Measurements from ENCODE around the gene CITED4.

The CITED4 gene

DNA sequence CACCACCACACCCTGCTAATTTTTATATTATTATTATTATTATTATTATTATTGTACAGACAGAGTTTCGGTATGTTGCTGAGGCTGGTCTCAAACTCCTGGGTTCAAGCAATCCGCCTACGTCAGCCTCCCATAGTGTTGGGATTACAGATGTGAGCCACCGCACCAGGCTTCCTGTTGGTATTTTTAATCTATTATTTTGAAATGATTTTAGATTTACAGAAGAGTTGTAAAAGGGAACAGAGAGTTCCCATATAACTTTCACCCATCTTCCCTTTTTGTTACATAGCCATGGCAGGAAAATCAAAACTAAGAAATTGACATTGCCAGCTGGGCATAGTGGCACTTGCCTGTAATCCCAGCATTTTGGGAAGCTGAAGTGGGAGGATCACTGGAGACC lies 42.9 kb upstream of the CITED4 start:
- H3K4me3 ChIP-seq (ENCODE audit: low read depth, low read length) = no peak overlapping the region
- TF ChIP-seq, protein P1, sequence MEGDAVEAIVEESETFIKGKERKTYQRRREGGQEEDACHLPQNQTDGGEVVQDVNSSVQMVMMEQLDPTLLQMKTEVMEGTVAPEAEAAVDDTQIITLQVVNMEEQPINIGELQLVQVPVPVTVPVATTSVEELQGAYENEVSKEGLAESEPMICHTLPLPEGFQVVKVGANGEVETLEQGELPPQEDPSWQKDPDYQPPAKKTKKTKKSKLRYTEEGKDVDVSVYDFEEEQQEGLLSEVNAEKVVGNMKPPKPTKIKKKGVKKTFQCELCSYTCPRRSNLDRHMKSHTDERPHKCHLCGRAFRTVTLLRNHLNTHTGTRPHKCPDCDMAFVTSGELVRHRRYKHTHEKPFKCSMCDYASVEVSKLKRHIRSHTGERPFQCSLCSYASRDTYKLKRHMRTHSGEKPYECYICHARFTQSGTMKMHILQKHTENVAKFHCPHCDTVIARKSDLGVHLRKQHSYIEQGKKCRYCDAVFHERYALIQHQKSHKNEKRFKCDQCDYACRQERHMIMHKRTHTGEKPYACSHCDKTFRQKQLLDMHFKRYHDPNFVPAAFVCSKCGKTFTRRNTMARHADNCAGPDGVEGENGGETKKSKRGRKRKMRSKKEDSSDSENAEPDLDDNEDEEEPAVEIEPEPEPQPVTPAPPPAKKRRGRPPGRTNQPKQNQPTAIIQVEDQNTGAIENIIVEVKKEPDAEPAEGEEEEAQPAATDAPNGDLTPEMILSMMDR (IDR thresholded peaks at IDR 0.05; ENCODE audit: low read depth, low read length) = no peak
- DNase-seq (ENCODE audit: low read depth, low spot score) = no peak
- in situ Hi-C loops (cut with HindIII; ENCODE audit: low sequenced_read_pairs) = no loop called here

DNA sequence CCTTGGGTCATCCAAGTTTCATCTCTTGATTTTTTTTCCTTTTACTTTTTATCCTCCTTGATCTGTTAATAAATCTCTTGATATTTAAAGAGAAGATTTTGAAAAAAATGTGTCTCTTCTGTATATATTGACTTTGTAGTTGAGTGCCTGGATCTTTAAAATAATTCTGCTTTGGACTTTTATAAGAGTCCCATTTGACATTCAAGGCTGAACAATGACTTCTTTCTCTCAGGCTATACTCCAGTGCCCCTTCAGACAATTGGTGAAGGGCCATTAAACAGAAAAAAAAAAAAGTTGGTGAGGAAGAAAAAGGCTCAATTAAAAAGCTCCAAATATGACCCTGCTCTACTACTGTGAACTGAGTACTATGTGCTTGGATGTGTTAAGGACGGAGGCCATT lies 40.9 kb upstream of the CITED4 start:
- TF ChIP-seq, protein P1 (IDR thresholded peaks at IDR 0.05; ENCODE audit: low read depth, low read length) = no peak
- no peak for DNase-seq (ENCODE audit: low read depth, low spot score)
- no peak overlapping the region for H3K4me3 ChIP-seq (ENCODE audit: low read depth, low read length)
- in situ Hi-C loops (cut with HindIII; ENCODE audit: low sequenced_read_pairs) = no loop called here

DNA sequence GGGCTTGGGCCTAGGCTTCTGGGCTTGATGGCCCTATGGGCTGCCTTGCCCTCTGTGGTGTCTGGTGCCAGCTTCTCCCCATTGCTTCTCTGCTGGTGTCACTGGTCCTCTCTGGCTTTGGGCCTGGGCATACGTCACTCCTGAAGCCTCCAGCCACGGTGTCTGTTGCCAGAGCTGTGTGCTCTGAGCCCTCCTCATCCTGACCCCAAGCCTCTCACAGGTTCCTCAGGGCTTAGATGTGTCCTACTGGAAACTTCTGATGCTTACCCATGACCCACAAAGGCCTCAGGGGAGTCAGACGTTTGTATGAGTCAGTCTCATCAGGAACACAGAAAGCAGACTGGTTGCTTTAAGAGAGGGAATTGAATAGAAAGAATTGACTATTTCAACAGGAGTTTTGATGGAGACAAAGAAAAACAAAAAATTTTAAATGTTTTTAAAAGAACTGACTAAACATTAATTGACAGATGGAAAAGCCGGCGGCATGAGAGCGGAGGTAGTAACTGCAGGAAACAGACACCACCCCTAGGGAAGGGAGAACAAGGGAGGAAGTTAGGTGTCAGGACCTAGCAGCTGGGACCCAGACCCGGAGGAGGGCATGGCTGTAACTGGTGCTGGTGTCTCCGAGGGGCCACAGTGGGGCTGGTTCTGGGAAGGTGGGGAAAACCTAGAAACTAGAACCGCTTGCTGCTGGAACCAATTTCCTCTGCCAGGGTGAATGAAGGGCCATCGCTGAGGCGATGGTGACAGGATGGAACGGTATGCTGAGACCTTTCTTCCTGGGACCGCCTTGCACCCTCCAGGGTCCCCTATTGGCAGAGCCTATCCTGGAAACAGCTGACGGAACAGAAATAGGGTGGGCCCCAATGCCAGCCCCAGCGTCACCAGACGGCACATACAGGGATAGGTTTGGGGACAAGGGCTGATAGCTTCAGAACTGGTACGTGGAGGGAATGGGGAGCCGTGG lies 40.0 kb upstream of the CITED4 start:
- peak; percentile 84 for DNase-seq (ENCODE audit: low read depth, low spot score)
- H3K4me3 ChIP-seq (ENCODE audit: low read depth, low read length) = no peak overlapping the region
- TF ChIP-seq, protein P1 (IDR thresholded peaks at IDR 0.05; ENCODE audit: low read depth, low read length) = no peak
- in situ Hi-C loops (cut with HindIII; ENCODE audit: low sequenced_read_pairs) = no loop called here

DNA sequence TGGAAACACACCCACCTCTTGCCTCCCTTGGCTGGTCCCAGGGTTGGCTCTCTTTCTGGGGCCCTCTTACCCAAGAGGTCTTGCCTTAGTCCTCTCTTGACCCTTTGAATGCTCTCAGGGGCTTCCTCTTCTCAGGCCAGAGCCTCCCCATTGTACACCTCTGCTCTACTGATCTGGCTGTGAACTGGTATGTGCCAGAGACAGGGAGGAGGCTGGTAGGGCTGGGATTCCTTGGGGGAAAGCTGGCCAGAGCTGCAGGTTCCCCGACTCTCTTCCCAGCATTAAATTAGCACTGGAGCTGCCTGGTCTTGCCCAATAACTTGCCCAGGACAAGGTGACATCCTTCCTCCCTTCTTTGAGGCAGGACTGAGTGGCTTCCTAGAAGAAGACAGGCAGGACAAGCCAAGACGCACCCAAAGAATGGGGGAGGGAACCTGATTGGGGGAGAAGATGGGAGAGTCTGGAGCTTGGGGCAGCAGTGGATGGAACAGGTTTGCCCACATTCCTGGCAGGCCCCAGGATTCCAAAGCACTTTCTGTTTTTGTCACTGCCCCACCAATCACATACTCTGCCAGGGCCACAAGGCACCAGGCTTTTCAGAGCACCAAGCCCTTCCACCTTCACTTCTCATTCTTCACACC lies 37.2 kb upstream of the CITED4 start:
- H3K4me3 ChIP-seq (ENCODE audit: low read depth, low read length) = no peak overlapping the region
- TF ChIP-seq, protein P1 (IDR thresholded peaks at IDR 0.05; ENCODE audit: low read depth, low read length) = no peak
- no peak for DNase-seq (ENCODE audit: low read depth, low spot score)
- in situ Hi-C loops (cut with HindIII; ENCODE audit: low sequenced_read_pairs) = no loop called here

DNA sequence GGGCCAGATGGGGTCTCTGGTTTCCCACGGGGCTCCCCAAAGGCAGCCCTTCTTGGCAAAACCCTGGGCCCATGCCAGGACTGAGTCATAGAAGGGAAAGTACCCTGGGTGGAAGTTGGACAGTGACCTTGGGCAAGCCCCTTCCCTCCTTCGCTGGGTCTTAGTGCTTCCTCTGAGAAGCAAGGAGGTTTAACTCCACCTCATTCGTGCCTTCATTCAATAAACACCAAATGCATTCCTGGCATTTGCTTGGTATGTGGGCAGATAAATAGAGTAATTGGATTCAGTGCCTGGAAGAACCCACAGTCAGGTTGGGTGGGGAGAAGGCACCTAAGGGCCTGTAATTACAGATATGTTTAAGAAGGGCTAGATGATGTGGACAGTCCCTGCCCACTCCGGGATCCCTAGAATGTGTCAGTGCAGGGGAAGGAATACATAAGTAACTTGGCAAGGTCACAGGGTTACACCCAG lies 36.3 kb upstream of the CITED4 start:
- TF ChIP-seq, protein P1 (IDR thresholded peaks at IDR 0.05; ENCODE audit: low read depth, low read length) = no peak
- peak; percentile 23 for DNase-seq (ENCODE audit: low read depth, low spot score)
- in situ Hi-C loops (cut with HindIII; ENCODE audit: low sequenced_read_pairs) = no loop called here
- no peak overlapping the region for H3K4me3 ChIP-seq (ENCODE audit: low read depth, low read length)

DNA sequence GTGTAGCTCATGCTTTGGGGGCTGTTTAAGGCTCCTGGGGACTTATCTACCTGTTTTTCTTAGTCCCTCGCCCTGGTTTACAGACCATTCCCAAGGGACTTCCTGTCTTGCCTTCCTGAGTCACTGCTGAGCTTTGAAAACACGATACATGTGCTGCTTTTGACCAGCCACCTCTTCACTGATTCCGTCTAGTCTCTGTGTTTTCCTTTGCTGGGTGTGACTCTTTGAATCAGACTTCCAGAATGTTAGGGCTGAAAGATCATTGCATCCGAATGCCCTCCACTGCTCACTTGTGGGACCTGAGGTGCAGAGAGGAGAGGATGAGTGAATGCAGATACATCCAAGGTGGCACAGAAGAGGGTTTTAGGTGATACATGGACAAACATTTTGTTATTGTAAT lies 35.4 kb upstream of the CITED4 start:
- TF ChIP-seq, protein P1 (IDR thresholded peaks at IDR 0.05; ENCODE audit: low read depth, low read length) = no peak
- H3K4me3 ChIP-seq (ENCODE audit: low read depth, low read length) = no peak overlapping the region
- in situ Hi-C loops (cut with HindIII; ENCODE audit: low sequenced_read_pairs) = no loop called here
- DNase-seq (ENCODE audit: low read depth, low spot score) = peak; percentile 60
